22Rv1 (cell line): ENCODE data around the gene NPSR1.

Experiments used
- ZFX ChIP-seq: fragments of 450-650 bp; IDR thresholded peaks from 2 replicates; pipeline ENCODE4 v1.6.1; 2017; ENCODE audit warnings: antibody characterized with exemption, borderline replicate concordance
- TF ChIP-seq, protein P1 (sequence below): fragments of 450-650 bp; IDR thresholded peaks from 2 replicates; pipeline ENCODE4 v1.5.1; 2017; ENCODE audit warnings: mild to moderate bottlenecking

DNA sequence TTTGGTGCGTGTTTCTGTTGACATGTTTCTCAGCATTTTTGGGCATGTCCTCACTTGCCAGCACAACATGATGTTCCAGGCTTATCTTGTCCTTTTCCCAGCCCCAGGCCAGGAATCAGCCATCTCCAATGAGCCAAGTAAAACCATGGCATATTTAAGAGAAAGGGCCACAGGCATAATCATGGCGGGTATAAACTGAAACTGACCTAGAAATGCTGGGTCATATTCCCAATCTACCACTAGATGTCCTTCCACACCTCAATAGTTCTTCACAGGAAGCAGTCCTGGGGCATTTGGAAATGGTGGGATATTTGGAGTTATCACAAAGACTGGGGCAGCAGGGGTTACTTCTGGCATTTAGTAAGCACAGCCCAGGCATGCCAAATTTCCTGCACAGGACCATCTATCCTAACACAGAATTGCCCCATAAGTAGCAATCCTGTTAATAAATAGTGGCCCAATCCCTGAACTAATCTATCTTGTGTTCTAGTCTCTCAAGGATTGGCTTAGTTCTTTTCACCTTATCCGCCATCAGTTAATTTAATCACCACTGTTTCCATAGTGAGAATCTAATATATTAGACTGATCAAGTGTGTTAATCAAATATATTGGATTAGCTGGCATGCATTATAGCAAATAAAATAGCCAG, 101.6 kb downstream of the NPSR1 start:
- TF ChIP-seq, protein P1, sequence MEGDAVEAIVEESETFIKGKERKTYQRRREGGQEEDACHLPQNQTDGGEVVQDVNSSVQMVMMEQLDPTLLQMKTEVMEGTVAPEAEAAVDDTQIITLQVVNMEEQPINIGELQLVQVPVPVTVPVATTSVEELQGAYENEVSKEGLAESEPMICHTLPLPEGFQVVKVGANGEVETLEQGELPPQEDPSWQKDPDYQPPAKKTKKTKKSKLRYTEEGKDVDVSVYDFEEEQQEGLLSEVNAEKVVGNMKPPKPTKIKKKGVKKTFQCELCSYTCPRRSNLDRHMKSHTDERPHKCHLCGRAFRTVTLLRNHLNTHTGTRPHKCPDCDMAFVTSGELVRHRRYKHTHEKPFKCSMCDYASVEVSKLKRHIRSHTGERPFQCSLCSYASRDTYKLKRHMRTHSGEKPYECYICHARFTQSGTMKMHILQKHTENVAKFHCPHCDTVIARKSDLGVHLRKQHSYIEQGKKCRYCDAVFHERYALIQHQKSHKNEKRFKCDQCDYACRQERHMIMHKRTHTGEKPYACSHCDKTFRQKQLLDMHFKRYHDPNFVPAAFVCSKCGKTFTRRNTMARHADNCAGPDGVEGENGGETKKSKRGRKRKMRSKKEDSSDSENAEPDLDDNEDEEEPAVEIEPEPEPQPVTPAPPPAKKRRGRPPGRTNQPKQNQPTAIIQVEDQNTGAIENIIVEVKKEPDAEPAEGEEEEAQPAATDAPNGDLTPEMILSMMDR, result peak; percentile 85
- no peak for TF ChIP-seq ZFX
